Trophoblast cell (in vitro differentiated cells and primary cell): ENCODE results near the gene ZMYND8.
"Not testable (repeated sequence)": the region's sequence is repeated elsewhere in the genome, so short reads cannot be mapped to it uniquely, and the experiment has no call there.

ENCODE experiments used
- DNase-seq, 2 donors: peaks; one replicate each; pipeline ENCODE4 v3.0.0-alpha.2; 2016
- H2AFZ ChIP-seq: 2 replicates; pipeline ENCODE4 v1.6.1; 2013; ENCODE audit warnings: low read length, moderate library complexity, mild to moderate bottlenecking; ENCODE audit not compliant: insufficient read depth, poor library complexity
- H2AK5ac ChIP-seq: 2 replicates; pipeline ENCODE4 v1.6.1; 2013; ENCODE audit warnings: mild to moderate bottlenecking, low read length
- H2BK120ac ChIP-seq: 2 replicates; pipeline ENCODE4 v1.6.1; 2013; ENCODE audit warnings: low read length, mild to moderate bottlenecking, moderate library complexity; ENCODE audit not compliant: insufficient read depth, poor library complexity
- H2BK12ac ChIP-seq: 2 replicates; pipeline ENCODE4 v1.6.1; 2013; ENCODE audit warnings: mild to moderate bottlenecking, low read length, moderate library complexity
- H2BK5ac ChIP-seq: 2 replicates; pipeline ENCODE4 v1.6.1; 2013; ENCODE audit warnings: low read length, low read depth, moderate library complexity, mild to moderate bottlenecking; ENCODE audit not compliant: poor library complexity
- H3K14ac ChIP-seq: 2 replicates; pipeline ENCODE4 v1.6.1; 2013; ENCODE audit warnings: mild to moderate bottlenecking, low read length
- H3K18ac ChIP-seq: 2 replicates; pipeline ENCODE4 v1.6.1; 2013; ENCODE audit warnings: mild to moderate bottlenecking, low read length
- H3K23ac ChIP-seq: 2 replicates; pipeline ENCODE4 v1.6.1; 2013; ENCODE audit warnings: low read length
- H3K27ac ChIP-seq: 2 replicates; pipeline ENCODE4 v1.5.1; 2013; ENCODE audit warnings: low read depth, mild to moderate bottlenecking, inconsistent platforms, low read length, moderate library complexity
- H3K27me3 ChIP-seq: 2 replicates; pipeline ENCODE4 v1.6.1; 2013; ENCODE audit warnings: inconsistent platforms, mild to moderate bottlenecking, low read length, moderate library complexity; ENCODE audit not compliant: insufficient read depth
- H3K36me3 ChIP-seq, 2 experiments: 1 replicate in 1 of 2; 2 replicates in 1 of 2; pipeline ENCODE4 v1.6.1; 2013; ENCODE audit warnings: low read length in 2 of 2, mild to moderate bottlenecking in 2 of 2, moderate library complexity in 1 of 2; ENCODE audit not compliant: insufficient read depth in 2 of 2, control insufficient read depth in 1 of 2
- H3K4ac ChIP-seq: 2 replicates; pipeline ENCODE4 v1.6.1; 2013; ENCODE audit warnings: low read depth, mild to moderate bottlenecking, low read length, moderate library complexity
- H3K4me1 ChIP-seq, 2 experiments: 1 replicate in 1 of 2; 2 replicates in 1 of 2; pipeline ENCODE4 v1.6.1; 2013; ENCODE audit warnings: low read length in 2 of 2, mild to moderate bottlenecking in 2 of 2, moderate library complexity in 1 of 2; ENCODE audit not compliant: insufficient read depth in 2 of 2, control insufficient read depth in 1 of 2
- H3K4me2 ChIP-seq: 2 replicates; pipeline ENCODE4 v1.6.1; 2013; ENCODE audit warnings: inconsistent platforms, mild to moderate bottlenecking, low read length, moderate library complexity
- H3K4me3 ChIP-seq: 2 replicates; pipeline ENCODE4 v1.5.1; 2013; ENCODE audit warnings: mild to moderate bottlenecking, low read depth, low read length, inconsistent platforms
- H3K79me1 ChIP-seq: one replicate; pipeline ENCODE4 v1.6.1; 2013; ENCODE audit warnings: low read length
- H3K79me2 ChIP-seq: 2 replicates; pipeline ENCODE4 v1.6.1; 2013; ENCODE audit warnings: low read length, mild to moderate bottlenecking; ENCODE audit not compliant: control insufficient read depth, insufficient read depth, poor library complexity
- H3K9ac ChIP-seq: 2 replicates; pipeline ENCODE4 v1.6.1; 2013; ENCODE audit warnings: mild to moderate bottlenecking, low read length
- H3K9me3 ChIP-seq: 2 replicates; pipeline ENCODE4 v1.6.1; 2013; ENCODE audit warnings: low read depth, mild to moderate bottlenecking, control low read depth, inconsistent platforms, low read length; ENCODE audit not compliant: insufficient read depth
- H4K12ac ChIP-seq: 2 replicates; pipeline ENCODE4 v1.6.1; 2013; ENCODE audit warnings: low read depth, mild to moderate bottlenecking, low read length, moderate library complexity
- H4K8ac ChIP-seq: 2 replicates; pipeline ENCODE4 v1.6.1; 2013; ENCODE audit warnings: low read depth, mild to moderate bottlenecking, low read length, moderate library complexity
- H4K91ac ChIP-seq: one replicate; pipeline ENCODE4 v1.6.1; 2013; ENCODE audit warnings: low read depth, mild to moderate bottlenecking, low read length, moderate library complexity
- WGBS: extraction: QIAGEN DNeasy Blood & Tissue Kit; methylation state at CpG from one replicate; pipeline ENCODE4 v1.1.7; 2013; ENCODE audit warnings: missing lambda C conversion rate; ENCODE audit not compliant: insufficient read length, insufficient coverage; ENCODE audit errors: extremely low coverage; 5-methylcytosine and 5-hydroxymethylcytosine counted together

The ZMYND8 gene

DNA sequence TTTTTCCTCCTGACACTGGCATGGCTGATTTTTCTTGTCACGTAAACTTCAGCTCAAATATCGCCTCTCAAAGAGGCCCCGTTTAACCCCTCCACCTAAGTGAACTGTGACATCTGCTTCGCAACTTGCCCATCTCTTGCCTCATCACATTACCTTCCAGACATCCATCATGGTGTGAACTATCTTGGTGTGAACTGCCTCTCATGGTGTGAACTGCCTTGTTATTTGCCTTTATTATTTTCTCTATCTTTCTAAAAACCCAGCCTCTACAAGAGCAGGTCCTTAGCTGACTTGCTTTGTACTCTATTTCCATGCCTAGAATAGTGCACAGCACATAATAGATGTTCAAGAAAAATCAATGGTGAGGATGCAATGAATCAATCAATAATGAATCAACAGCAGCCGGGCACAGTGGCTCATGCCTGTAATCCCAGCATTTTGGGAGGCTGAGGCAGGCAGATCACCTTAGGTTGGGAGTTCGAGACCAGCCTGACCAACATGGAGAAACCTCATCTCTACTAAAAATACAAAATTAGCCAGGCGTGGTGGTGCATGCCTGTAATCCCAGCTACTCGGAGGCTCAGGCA is 95.9 kb downstream of the ZMYND8 start:
- H3K9me3 ChIP-seq, result not testable (repeated sequence)

DNA sequence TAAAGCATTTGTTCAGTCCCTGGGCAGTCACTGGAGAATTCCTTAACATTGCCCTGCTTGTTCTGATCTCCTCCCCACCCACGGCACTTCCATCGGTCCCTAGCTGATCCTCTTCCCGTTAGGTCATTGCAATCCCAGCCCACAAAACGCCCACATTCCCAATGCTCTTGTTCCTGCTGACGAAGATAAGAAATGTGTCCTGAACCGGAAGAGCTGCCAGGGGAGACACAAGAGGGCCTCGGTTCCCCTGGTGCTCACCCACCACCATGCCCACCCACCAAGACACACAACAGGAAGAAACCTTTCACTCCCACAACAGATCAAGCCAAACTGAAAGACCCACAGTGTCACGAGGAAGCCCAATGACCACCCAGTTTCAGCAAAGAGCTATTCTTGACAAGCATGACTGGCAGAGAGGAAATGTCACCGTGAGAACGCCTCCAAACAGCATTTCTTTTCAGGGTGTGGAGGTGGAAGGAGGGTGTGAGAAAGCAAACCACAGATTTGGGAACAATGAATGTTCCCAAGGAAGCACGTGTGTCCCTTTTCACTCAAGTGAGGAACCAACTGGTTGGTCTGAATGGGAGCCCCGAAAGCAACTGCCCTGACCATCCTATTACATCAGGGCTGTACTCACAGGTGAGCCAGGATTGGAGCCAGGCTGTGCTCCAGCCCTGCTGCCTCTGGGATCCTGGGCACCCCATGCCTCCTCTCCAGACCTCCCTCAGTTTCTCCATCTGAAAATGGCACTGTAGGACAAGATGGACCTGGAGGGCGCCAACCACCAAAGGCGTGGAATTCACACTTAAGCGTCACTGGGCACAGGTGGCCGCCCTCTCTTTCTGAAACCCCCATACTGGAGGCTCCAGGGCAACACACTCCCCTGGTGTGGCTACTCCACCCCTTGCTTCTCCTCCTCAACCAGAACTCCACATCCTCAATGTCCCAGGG is 97.5 kb downstream of the ZMYND8 start:
- no peak overlapping the region for H3K4ac ChIP-seq

More for the DNA sequence above, 95.9 kb downstream of the ZMYND8 start:
- not testable (repeated sequence) for H3K23ac ChIP-seq, H2AK5ac ChIP-seq, H2AFZ ChIP-seq, H3K4ac ChIP-seq, H4K8ac ChIP-seq, H2BK5ac ChIP-seq, H3K4me1 ChIP-seq, H3K79me2 ChIP-seq, DNase-seq, H3K27ac ChIP-seq, H2BK120ac ChIP-seq, H3K4me2 ChIP-seq, H3K14ac ChIP-seq, H3K18ac ChIP-seq, H4K91ac ChIP-seq, H4K12ac ChIP-seq, H3K9ac ChIP-seq, H2BK12ac ChIP-seq, H3K27me3 ChIP-seq, H3K4me3 ChIP-seq, H3K79me1 ChIP-seq
- peaks cover 40 to 47% of the 10 kb centered on the region in 2 experiments for H3K36me3 ChIP-seq
- no CpG with 5 or more reads among the region's 8 CpGs for WGBS

DNA sequence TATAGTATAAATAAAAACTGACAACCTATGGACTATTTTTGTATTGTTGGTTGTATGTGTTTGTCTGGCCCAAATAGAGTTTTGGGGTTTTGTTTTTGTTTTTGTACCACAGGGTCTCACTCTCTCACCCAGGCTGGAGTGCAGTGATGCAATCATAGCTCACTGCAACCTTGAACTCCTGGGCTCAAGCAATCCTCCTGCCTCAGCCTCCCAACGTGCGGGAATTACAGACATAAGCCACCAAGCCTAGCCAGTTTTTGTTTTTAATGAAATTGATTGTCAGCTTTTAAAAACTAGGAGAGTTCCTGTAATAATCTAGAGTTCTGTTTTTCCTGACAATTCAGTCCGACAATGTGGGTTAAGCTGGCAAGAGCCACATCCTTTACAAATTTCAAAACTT is 98.7 kb downstream of the ZMYND8 start:
- no peak overlapping the region for H3K4me2 ChIP-seq
- no peak overlapping the region for H2BK12ac ChIP-seq
- H3K4me3 ChIP-seq, result no peak overlapping the region
- peaks cover 42 to 49% of the 10 kb centered on the region in 2 experiments for H3K36me3 ChIP-seq
- H2AK5ac ChIP-seq, result no peak overlapping the region
- H3K14ac ChIP-seq, result no peak overlapping the region
- no peak overlapping the region for H3K9ac ChIP-seq
- no peak overlapping the region for H4K8ac ChIP-seq
- no peak overlapping the region for H3K18ac ChIP-seq
- no peaks in the 10 kb centered on the region for H3K79me1 ChIP-seq
- no peak for DNase-seq
- no peak overlapping the region for H3K23ac ChIP-seq
- H3K79me2 ChIP-seq, result no peaks in the 10 kb centered on the region
- H3K27ac ChIP-seq, result no peak overlapping the region
- WGBS, result no CpG with 5 or more reads among the region's 3 CpGs
- H3K4me1 ChIP-seq, result no peaks in the 10 kb centered on the region
- H2BK5ac ChIP-seq, result no peak overlapping the region
- H2BK120ac ChIP-seq, result no peak overlapping the region
- no peak overlapping the region for H4K12ac ChIP-seq
- no peaks in the 10 kb centered on the region for H3K9me3 ChIP-seq
- H3K4ac ChIP-seq, result no peak overlapping the region
- H3K27me3 ChIP-seq, result no peaks in the 10 kb centered on the region
- H4K91ac ChIP-seq, result no peak overlapping the region
- no peak overlapping the region for H2AFZ ChIP-seq

More for the DNA sequence above, 97.5 kb downstream of the ZMYND8 start:
- H3K27ac ChIP-seq, result no peak overlapping the region
- H3K23ac ChIP-seq, result no peak overlapping the region
- H4K91ac ChIP-seq, result no peak overlapping the region
- no peak overlapping the region for H2AFZ ChIP-seq
- peaks cover 45 to 48% of the 10 kb centered on the region in 2 experiments for H3K36me3 ChIP-seq
- H3K9me3 ChIP-seq, result no peaks in the 10 kb centered on the region
- H3K79me1 ChIP-seq, result no peaks in the 10 kb centered on the region
- peaks cover 0 to 2% of the 10 kb centered on the region in 2 experiments for H3K4me1 ChIP-seq
- H3K9ac ChIP-seq, result no peak overlapping the region
- H3K79me2 ChIP-seq, result peaks cover 2% of the 10 kb centered on the region
- no peak overlapping the region for H3K18ac ChIP-seq
- no peaks in the 10 kb centered on the region for H3K27me3 ChIP-seq
- H4K8ac ChIP-seq, result no peak overlapping the region
- WGBS, result no CpG with 5 or more reads among the region's 16 CpGs
- no peak overlapping the region for H2AK5ac ChIP-seq
- no peak overlapping the region for H3K4me2 ChIP-seq
- H3K14ac ChIP-seq, result no peak overlapping the region
- H2BK5ac ChIP-seq, result no peak overlapping the region
- H4K12ac ChIP-seq, result no peak overlapping the region
- H2BK12ac ChIP-seq, result no peak overlapping the region
- no peak for DNase-seq
- no peak overlapping the region for H3K4me3 ChIP-seq
- H2BK120ac ChIP-seq, result no peak overlapping the region

GRCh38 chr20:47257256-47257655 is 99.2 kb downstream of the ZMYND8 start:
- Histone ChIP-seq H3K4me3 (no peak overlapping the region), H3K9ac (no peak overlapping the region), H3K4me1 (no peaks in the 10 kb centered on the region), H3K4me2 (no peak overlapping the region), H2BK120ac (no peak overlapping the region), H3K23ac (no peak overlapping the region), H3K79me2 (no peaks in the 10 kb centered on the region), H3K9me3 (no peaks in the 10 kb centered on the region), H4K8ac (no peak overlapping the region), H3K14ac (no peak overlapping the region), H3K18ac (no peak overlapping the region), H3K4ac (no peak overlapping the region), H2BK12ac (no peak overlapping the region), H3K79me1 (no peaks in the 10 kb centered on the region), H2AK5ac (no peak overlapping the region), H2AFZ (no peak overlapping the region), H4K12ac (no peak overlapping the region), H4K91ac (no peak overlapping the region), H3K27me3 (no peaks in the 10 kb centered on the region), H2BK5ac (no peak overlapping the region), H3K36me3 (peaks cover 39 to 44% of the 10 kb centered on the region in 2 experiments), H3K27ac (no peak overlapping the region)
- DNase-seq, result no peak
- WGBS, result 100% methylated on average over 1 of the region's 1 CpG
